K562 (cell line): ENCODE data around the gene CCDC194. TPM values are rescaled to one million over a fixed set of nuclear protein-coding genes. Genes with fewer than 3 reads are reported as not detected.

Experiments
- ATAC-seq: fragments of 200-7000 bp; cut with Tn5 transposase; 3 replicates; pipeline ENCODE4 v1.9.1; 2020; ENCODE audit warnings: moderate library complexity
- BruUV-seq: library from RNA; stranded (reverse); fragments of 400-500 nt; replicated peaks from 2 replicates; lab custom pipeline; 2021; lab: Mats Ljungman, UMichigan
- CTCF ChIA-PET: fragments of 300-600 bp; formaldehyde crosslinking; extraction: SDS; loops from one replicate; lab custom pipeline; 2021; ENCODE audit warnings: low intra/inter-chr PET ratio; lab: Yijun Ruan, JAX
- POLR2A ChIA-PET: fragments of 300-600, 350-650 bp; sonication (Branson Sonifier 250); formaldehyde crosslinking; extraction: SDS; loops from one replicate; lab custom pipeline; 2021; ENCODE audit warnings: antibody characterized with exemption, inconsistent platforms; lab: Yijun Ruan, JAX
- DNase-seq, 4 experiments: peaks; one replicate each; pipeline versions ENCODE4 v3.0.0 to v3.0.0-alpha.2; 2011 to 2018; ENCODE audit warnings: low spot score in 3 of 4, mixed read lengths in 3 of 4; ENCODE audit errors: extremely low read depth in 1 of 4
- FAIRE-seq: peaks from 2 replicates; lab custom pipeline; 2011; peaks lifted over from hg19 to GRCh38; lab: Jason Lieb, UNC
- H2AFZ ChIP-seq: 2 replicates; pipeline ENCODE4 v1.6.0; 2011; ENCODE audit warnings: low read depth, low read length, control low read depth, inconsistent platforms
- H3K27ac ChIP-seq: fragments of 200-600 bp; 3 replicates; pipeline ENCODE4 v1.8.0; 2011; ENCODE audit warnings: low read depth, mild to moderate bottlenecking, control low read depth, inconsistent platforms, low read length, moderate library complexity, mixed read lengths; ENCODE audit errors: extremely low read depth
- H3K27me3 ChIP-seq, 2 experiments: fragments of 300-600 bp in 1 of 2; 2 replicates in 1 of 2; 3 replicates in 1 of 2; pipeline versions ENCODE4 v1.6.0 to v1.8.0; 2011; ENCODE audit warnings: inconsistent platforms in 2 of 2, low read length in 2 of 2, mild to moderate bottlenecking in 1 of 2, mixed read lengths in 1 of 2, moderate library complexity in 1 of 2; ENCODE audit not compliant: control insufficient read depth in 2 of 2, insufficient read depth in 2 of 2
- H3K36me3 ChIP-seq: fragments of 300-600 bp; 3 replicates; pipeline ENCODE4 v1.8.0; 2011; ENCODE audit warnings: mild to moderate bottlenecking, low read length, inconsistent platforms; ENCODE audit not compliant: control insufficient read depth, insufficient read depth
- H3K4me1 ChIP-seq, 2 experiments: fragments of 200-600 bp in 1 of 2; replicated peaks in 1 of 2; 2 replicates in 1 of 2; 3 replicates in 1 of 2; pipeline versions ENCODE4 v1.5.1 to v1.8.0; 2011; ENCODE audit warnings: inconsistent platforms in 2 of 2, low read length in 2 of 2, mild to moderate bottlenecking in 1 of 2, mixed read lengths in 1 of 2, moderate library complexity in 1 of 2; ENCODE audit not compliant: control insufficient read depth in 2 of 2, insufficient read depth in 2 of 2
- H3K4me2 ChIP-seq: 2 replicates; pipeline ENCODE4 v1.6.1; 2011; ENCODE audit warnings: low read length, control low read depth, inconsistent platforms, mixed read lengths; ENCODE audit not compliant: insufficient read depth
- H3K4me3 ChIP-seq: fragments of 200-600 bp; sonication (generic), shearing (Covaris generic); 2 replicates; pipeline ENCODE4 v1.5.1; 2016; ENCODE audit warnings: control low read depth, inconsistent platforms
- H3K79me2 ChIP-seq: fragments of 200-600 bp; 3 replicates; pipeline ENCODE4 v1.8.0; 2011; ENCODE audit warnings: low read length, inconsistent platforms; ENCODE audit not compliant: control insufficient read depth, insufficient read depth
- H3K9ac ChIP-seq, 2 experiments: 2 replicates each; pipeline versions ENCODE4 v1.6.0 to v1.6.1; 2011; ENCODE audit warnings: low read depth in 2 of 2, low read length in 2 of 2, control low read depth in 1 of 2, inconsistent platforms in 1 of 2, mild to moderate bottlenecking in 1 of 2, mixed read lengths in 1 of 2; ENCODE audit not compliant: insufficient read depth in 1 of 2
- H3K9me1 ChIP-seq: one replicate; pipeline ENCODE4 v1.6.0; 2011; ENCODE audit warnings: inconsistent platforms, mild to moderate bottlenecking, low read length, moderate library complexity; ENCODE audit not compliant: control insufficient read depth, insufficient read depth
- H3K9me3 ChIP-seq: replicated peaks from 2 replicates; pipeline ENCODE4 v1.5.1; 2011; ENCODE audit warnings: low read depth, low read length, inconsistent platforms; ENCODE audit not compliant: control insufficient read depth, insufficient read depth
- H4K20me1 ChIP-seq: replicated peaks from 2 replicates; pipeline ENCODE4 v1.6.1; 2011; ENCODE audit warnings: low read length, inconsistent platforms, mixed read lengths; ENCODE audit not compliant: control insufficient read depth, insufficient read depth
- BCL6 ChIP-seq: fragments of 250-450 bp; sonication (Bioruptor Pico); IDR thresholded peaks from 2 replicates; pipeline ENCODE4 v1.4.0; 2020
- MTF1 ChIP-seq: fragments of 250-450 bp; sonication (Bioruptor Pico); IDR thresholded peaks from 2 replicates; pipeline ENCODE4 v1.9.0; 2021; ENCODE audit warnings: moderate library complexity, mild to moderate bottlenecking, inconsistent platforms, borderline replicate concordance
- POLR3G ChIP-seq: IDR thresholded peaks from 2 replicates; pipeline ENCODE4 v1.6.1; 2011; ENCODE audit not compliant: insufficient read length, insufficient replicate concordance; ENCODE audit errors: extremely low read depth
- PRDM10 ChIP-seq: fragments of 450-650 bp; IDR thresholded peaks from 2 replicates; pipeline ENCODE4 v1.6.1; 2018; ENCODE audit not compliant: partially characterized antibody
- SMARCA4 ChIP-seq: fragments of 450-650 bp; IDR thresholded peaks from 2 replicates; pipeline ENCODE4 v1.6.1; 2016
- SUPT5H ChIP-seq: fragments of 450-650 bp; IDR thresholded peaks from 2 replicates; pipeline ENCODE4 v1.6.1; 2016
- THRB ChIP-seq: fragments of 450-650 bp; formaldehyde crosslinking; conservative IDR thresholded peaks from 2 replicates; pipeline ENCODE4 v1.4.0; 2022; ENCODE audit warnings: mild to moderate bottlenecking, missing genetic modification characterization
- ZFP1 ChIP-seq: fragments of 450-650 bp; formaldehyde crosslinking; IDR thresholded peaks from 2 replicates; pipeline ENCODE4 v1.4.0; 2020; ENCODE audit warnings: mild to moderate bottlenecking, mixed read lengths
- ZNF280B ChIP-seq: fragments of 250-450 bp; sonication (Bioruptor Pico); IDR thresholded peaks from 2 replicates; pipeline ENCODE4 v1.5.1; 2021; ENCODE audit warnings: mild to moderate bottlenecking
- ZNF444 ChIP-seq: fragments of 250-450 bp; sonication (Bioruptor Pico); IDR thresholded peaks from 2 replicates; pipeline ENCODE4 v1.4.0; 2020; ENCODE audit warnings: mild to moderate bottlenecking, moderate library complexity
- ZNF764 ChIP-seq: fragments of 250-450 bp; sonication (Bioruptor Pico); IDR thresholded peaks from 2 replicates; pipeline ENCODE4 v1.4.0; 2020; ENCODE audit warnings: low read depth, mild to moderate bottlenecking, moderate library complexity
- WGBS: fragments of 100-300 bp; shearing (Covaris generic); methylation state at CpG from one replicate; pipeline ENCODE4 v1.1.6; 2016; ENCODE audit warnings: low coverage, mixed read lengths; ENCODE audit not compliant: insufficient coverage; ENCODE audit errors: missing lambda C conversion rate; 5-methylcytosine and 5-hydroxymethylcytosine counted together
- in situ Hi-C: fragments of 300-500 bp; cut with MboI; formaldehyde crosslinking; loops from 4 replicates; pipeline ENCODE4 v1.15.0; 2018; ENCODE audit warnings: inconsistent platforms, mixed read lengths
- intact Hi-C: fragments of 100-400 bp; cut with micrococcal nuclease; formaldehyde crosslinking; loops from 2 replicates; pipeline ENCODE4 v1.14.2; 2022
- polyA plus RNA-seq, 8 experiments: library from polyadenylated mRNA; depleted of rRNA in 4 of 8; stranded (reverse) in 5 of 8; unstranded in 3 of 8; fragments of >200 nt; fragmentation: Nextera tagmentation in 2 of 8; fragmentation: Illumina TruSeq in 1 of 8; extraction: Ambion mirVana in 2 of 8; extraction: Trizol in 1 of 8; gene quantifications; 2 replicates each; pipeline versions ENCODE4 v1.2.1 to v1.2.3, GENCODE V29; 2011 to 2014; ENCODE audit warnings: inconsistent platforms in 1 of 8, missing spikeins in 1 of 8
- total RNA-seq, 7 experiments: library from RNA; depleted of rRNA in 6 of 7; stranded (reverse); fragments of >200 nt in 6 of 7; fragmentation: Illumina TruSeq in 2 of 7; extraction: Trizol in 2 of 7; gene quantifications; 2 replicates each; pipeline versions ENCODE4 v1.2.1 to v1.2.3, GENCODE V29; 2011 to 2021; ENCODE audit warnings: low replicate concordance in 1 of 7

Gene CCDC194
- total and polyA plus RNA-seq, 9 of the 15 experiments (the other 6 are each of a cell fraction or from before 2014, with no cell fraction given) = 0.13 to 1.3 (median 0.39) TPM; not detected in 3

DNA sequence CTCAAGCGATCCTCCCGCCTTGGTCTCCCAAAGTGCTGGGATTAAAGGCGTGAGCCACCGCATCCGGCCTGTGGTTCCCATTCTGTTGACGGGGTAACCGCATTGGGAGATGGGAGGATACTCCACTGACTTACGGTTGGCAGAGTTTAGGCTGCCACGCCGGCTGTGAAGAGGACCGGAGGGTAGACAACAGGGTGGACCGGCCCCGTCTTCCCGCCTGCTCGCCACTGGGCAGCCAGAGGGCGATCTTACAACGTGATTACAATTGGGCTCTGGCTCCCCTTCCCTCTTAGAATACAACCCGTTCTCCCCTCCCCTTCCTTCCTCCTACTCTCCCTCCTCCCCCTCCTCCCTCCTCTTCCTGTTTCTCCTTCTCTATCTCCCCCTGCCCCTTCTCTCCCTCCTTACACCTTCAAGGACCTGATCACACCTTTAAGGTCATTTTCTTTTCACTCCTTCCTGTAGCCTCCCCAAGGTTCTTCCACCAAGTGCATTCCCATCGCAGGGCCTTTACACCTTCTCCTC lies 957 bp upstream of the CCDC194 start:
- DNase-seq (peak; percentile 83 to 91 (median 85)), FAIRE-seq (peak; percentile 90), ATAC-seq (peak; percentile 72)
- 20% methylated on average over 15 of the region's 19 CpGs for WGBS
- intact Hi-C loops (loop anchor here (1.0 to 2.0 kb wide), 3 partner anchors 24 to 71 kb away; partner anchors contain the start of gene TMEM221), in situ Hi-C loops (loop anchor here (5.0 kb wide), 1 partner anchor 72 kb away; no protein-coding TSS in a partner anchor)
- H3K27ac ChIP-seq = no peak overlapping the region; the same call in 1 of the 3 replicates
- POLR2A ChIA-PET = no interaction called here
- H3K79me2 ChIP-seq = no peaks in the 10 kb centered on the region
- peak overlapping the region; percentile 51; the same call in 1 of the 2 replicates for H2AFZ ChIP-seq
- H3K4me2 ChIP-seq = no peak overlapping the region
- no TSS peak for BruUV-seq
- H3K9ac ChIP-seq = no peak overlapping the region
- H3K36me3 ChIP-seq = peaks cover 21% of the 10 kb centered on the region; the same call in 1 of the 3 replicates
- H3K9me3 ChIP-seq = 0 out of 2 replicates have a peak, but pooled peaks cover 3% of the 10 kb centered on the region
- H3K27me3 ChIP-seq = no peaks in the 10 kb centered on the region
- CTCF ChIA-PET = interaction anchor here (0.9 to 2.0 kb wide), 3 partner anchors 25 to 71 kb away, joined by 3 to 14 read pairs (median 10); partner anchors contain the start of gene MVB12A
- H3K9me1 ChIP-seq = no peaks in the 10 kb centered on the region
- no peaks in the 10 kb centered on the region for H4K20me1 ChIP-seq
- no peak overlapping the region for H3K4me3 ChIP-seq
- peaks cover 30 to 50% of the 10 kb centered on the region in 2 experiments for H3K4me1 ChIP-seq
- TF ChIP-seq POLR3G = no peak
- TF ChIP-seq ZFP1 (CRISPR knock-in tag) = no peak
- TF ChIP-seq THRB = peak; percentile 86; the same call in 1 of the 2 replicates
- no peak; the same call in none of the 2 replicates for TF ChIP-seq SUPT5H
- no peak for TF ChIP-seq MTF1
- no peak for TF ChIP-seq ZNF764 (CRISPR knock-in tag)
- TF ChIP-seq SMARCA4 = peak; percentile 61; the same call in 1 of the 2 replicates
- no peak for TF ChIP-seq ZNF444 (CRISPR knock-in tag)
- TF ChIP-seq BCL6 (CRISPR knock-in tag) = no peak
- TF ChIP-seq PRDM10 = peak; percentile 37
- no peak for TF ChIP-seq ZNF280B (CRISPR knock-in tag)
